GM19351 (cell line): ENCODE results near the gene LHFPL4.

Experiments used
- ATAC-seq: cut with Tn5 transposase; IDR thresholded peaks from one replicate; pipeline ENCODE4 v1.9.1; 2021; ENCODE audit warnings: mild to moderate bottlenecking, moderate library complexity; ENCODE audit not compliant: unreplicated experiment

The LHFPL4 gene

DNA sequence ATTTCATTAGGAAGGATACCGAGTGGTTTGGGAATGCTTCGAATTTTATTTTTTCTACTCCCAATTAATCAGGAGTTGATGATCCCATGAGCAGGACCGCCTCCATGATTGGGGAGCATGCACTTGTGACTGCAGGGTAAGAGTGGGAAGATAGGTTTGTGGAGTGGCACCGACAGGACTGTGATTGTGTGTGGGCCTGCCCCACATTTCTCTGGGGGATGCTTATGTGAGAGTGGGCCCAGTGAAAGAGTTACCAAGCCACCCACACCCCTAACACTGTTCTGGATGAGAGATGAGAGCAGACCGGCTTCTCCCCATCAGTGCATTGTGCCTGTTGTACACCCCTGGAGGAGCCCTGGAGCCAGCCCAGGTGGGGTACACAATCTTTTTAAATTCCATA, 76.7 kb downstream of the LHFPL4 start:
- ATAC-seq: no peak

DNA sequence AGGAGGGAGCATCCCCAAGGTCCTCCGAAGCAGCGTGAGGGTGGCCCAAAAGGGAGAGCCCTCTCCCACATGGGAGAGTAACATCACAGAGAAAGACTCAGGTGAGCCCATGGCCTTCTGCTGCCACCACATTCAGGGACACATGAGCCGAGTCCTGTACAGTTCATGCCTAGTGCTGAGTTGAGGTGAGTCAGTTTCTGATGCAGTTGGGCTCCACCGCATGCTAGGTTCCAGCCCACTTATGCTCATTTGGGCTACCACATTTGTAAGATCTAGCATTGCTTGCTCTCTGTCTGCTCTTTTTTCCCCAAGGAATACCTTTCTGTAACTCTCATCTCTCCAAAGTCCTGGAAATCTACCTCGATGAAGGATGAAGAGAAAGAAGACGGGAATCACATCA, 79.1 kb downstream of the LHFPL4 start:
- ATAC-seq: no peak

DNA sequence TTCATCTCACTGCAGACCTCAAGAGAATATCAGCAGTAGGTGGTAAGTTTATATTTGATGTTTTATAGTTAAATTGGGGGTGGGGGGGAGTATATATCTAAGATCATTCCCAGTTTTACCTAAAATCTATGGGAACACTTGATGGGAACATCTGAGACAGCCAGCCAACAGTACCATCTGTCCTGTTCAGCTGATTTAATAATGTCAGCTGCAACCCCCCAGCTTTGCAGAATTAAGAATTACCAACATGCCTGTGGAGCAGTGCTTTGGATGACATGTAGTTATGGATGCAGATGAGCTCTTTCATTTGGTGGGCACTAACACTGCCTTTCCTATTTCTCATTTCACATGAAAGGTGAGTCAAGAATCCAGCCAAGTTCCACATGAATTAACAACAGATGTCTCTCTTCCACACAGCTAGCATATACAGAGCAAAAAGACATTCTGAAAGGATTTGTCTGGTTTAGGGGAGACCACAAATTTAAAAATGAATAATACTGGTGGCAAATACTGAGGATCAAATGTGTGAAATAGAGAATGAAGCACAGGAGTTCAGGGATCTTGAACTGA, 80.0 kb downstream of the LHFPL4 start:
- no peak for ATAC-seq

DNA sequence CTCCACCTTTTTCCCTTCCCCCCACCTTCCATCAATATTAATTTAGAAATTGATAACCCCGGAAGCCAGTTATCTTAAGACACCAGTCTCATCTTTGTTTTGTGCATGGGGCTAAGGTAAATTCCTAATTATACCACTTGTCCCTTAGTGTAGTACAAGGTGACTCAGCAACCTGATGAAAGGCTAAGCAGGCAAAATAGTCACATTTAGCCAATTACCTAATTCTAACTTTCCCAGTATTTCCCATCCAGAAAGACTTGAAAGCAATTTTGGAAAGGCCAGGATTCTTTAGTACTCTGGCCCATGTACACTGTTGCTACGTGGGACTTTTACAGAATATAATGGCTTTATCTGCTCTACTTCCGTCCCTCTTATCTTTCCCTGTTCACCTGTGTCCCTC, 83.6 kb downstream of the LHFPL4 start:
- ATAC-seq: no peak

DNA sequence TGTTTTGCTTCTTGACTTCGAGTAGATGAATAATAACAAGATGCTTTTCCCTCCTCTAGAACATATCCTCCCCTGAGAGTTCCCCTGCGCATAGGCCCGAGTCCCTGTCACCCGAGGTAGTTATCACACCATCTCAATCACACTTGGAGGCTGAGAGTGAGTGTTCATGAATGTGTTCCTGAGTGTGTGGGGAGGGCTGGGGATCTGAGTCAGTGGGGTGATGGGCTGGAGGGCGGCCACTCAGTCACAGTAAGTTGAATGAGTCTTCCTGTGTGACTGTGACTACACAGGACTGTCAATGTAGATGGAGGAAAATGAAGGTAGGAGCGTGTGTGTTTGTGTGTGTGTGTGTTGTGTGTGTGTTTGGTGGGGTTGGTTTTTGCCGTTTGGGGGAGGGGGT, 85.2 kb downstream of the LHFPL4 start:
- no peak for ATAC-seq

DNA sequence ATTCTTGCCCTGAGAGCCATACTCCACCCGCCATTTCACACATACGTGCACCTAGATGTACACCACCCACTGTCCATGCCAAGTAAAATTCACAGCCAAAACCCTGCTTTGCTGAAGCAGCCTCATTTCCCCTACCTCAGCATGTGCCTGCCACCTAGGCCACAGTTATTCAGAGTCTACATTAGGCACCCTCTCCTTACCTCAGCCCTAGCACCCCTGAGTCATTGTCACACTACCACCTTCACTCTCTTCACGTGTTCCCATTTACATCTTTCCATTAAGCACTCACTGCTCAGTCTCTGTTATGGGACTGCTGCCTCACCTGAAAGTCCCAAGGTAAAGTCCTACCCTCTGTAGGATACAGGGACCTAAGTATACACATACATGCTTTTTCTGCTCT, 86.2 kb downstream of the LHFPL4 start:
- ATAC-seq: no peak

DNA sequence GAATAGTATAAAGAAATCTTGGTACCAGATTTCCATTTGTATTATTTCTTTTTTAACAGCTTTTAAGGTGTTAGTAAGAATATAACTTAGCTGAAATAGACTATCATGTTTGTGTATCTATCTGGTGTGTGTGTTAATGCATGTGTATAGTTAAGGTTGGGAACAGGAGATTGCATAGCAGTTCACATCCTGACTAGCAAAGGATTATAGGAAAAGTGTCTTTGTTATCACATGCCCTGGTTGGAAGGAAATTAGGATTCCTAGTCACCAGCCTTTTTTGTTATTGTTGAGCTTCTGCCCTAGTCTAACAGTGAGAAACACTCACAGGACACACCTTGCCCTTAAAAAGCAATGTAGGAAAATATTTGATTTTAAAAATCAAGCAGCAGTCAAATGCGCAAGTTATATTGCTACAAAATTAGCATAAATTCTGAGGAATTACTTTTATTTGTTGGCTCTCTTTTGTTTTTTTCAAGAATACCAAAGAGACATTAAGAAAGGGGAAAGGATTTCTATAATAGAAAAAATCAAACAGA, 98.0 kb downstream of the LHFPL4 start:
- ATAC-seq: no peak

DNA sequence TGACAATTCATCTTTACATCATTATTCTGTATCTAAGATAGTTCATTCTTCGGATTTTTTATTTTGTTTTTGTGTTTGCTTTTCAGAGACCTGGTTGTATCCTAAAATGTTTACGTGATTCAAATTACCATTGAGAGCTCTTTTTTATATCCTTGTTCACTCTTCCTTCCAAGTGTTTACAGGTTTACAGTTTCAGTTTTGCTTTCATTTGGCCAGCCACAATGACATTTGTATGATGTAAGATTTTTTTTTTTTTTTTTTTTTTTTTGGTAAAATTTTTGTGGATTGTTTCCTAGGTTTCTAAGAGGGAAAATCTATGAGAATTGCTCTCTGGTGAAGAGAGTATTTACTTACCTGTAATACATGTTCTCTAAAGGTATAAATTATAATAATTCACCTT, 101.2 kb downstream of the LHFPL4 start:
- no peak for ATAC-seq

DNA sequence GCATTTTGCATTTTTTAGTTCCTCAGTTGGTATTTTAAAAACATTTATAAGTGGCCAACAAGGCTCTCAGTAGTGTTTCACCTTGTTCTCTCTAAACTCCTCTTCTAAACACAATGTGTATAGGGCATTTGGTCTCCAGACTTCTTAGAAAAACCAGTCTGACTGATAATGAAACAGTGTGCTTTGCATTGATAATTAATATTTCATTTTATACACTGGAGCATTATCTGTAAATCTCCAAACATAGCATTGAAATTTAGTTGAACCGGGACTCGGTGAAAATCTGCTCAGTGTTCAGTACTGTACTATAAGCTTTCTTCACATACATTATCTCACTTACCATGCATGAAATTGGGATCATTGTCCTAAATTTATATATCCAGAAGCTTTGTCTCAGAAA, 102.6 kb downstream of the LHFPL4 start:
- ATAC-seq: no peak

DNA sequence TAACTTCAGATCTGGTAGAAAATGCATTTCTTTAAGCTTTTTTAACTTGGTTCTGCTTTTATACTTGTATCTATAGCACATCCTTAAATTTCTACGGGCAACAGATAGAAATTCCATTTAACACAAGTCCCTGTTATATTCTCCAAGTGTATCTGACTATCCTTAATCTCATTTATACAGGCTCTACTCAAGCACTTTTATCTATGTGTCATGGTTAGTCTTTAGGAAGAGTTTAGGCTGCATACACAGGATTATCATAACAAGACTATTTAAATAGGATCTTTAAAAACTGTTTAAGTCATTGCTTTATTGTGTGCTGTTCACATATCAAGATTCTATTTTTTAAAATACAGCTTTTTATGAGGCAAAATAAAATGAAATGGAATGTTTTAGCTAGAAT, 103.5 kb downstream of the LHFPL4 start:
- no peak for ATAC-seq

DNA sequence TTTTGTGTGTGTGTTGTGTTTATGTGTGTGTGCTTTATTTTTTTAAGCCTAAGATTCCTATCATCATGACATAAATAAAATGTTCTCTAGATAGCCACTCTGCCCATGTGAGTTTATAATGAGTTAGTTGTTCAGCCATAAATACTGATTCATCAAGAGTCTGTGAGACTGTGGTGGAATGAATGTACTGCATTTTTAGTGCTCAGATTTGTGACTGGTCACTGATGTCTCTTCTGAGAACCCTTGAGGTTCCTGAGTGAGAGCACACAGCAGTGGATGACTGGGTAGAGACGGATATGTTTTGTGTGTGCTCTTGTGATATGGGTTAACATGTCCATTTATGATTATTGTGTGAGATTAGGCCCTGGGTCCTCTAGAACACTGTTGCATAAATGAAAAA, 105.0 kb downstream of the LHFPL4 start:
- ATAC-seq: no peak
